B cell (primary cell): ENCODE results near the gene MAP7D1. TPM values are rescaled to one million over a fixed set of nuclear protein-coding genes. Genes with fewer than 3 reads are reported as not detected.

Experiments used
- ATAC-seq: fragments of 200-7000 bp; cut with Tn5 transposase; one replicate; pipeline ENCODE4 v1.10.0; 2021; ENCODE audit warnings: low read depth, mild to moderate bottlenecking, moderate number of reproducible peaks, moderate library complexity
- CTCF ChIA-PET: fragments of 350-600 bp; sonication (Branson Sonifier 250); formaldehyde crosslinking; loops from one replicate; lab custom pipeline; 2021; ENCODE audit warnings: antibody characterized with exemption, inconsistent platforms; lab: Charles Lee
- POLR2A ChIA-PET: fragments of 350-600 bp; sonication (Branson Sonifier 250); formaldehyde crosslinking; loops from one replicate; lab custom pipeline; 2021; ENCODE audit warnings: antibody characterized with exemption; lab: Charles Lee
- DNase-seq: peaks from one replicate; pipeline ENCODE4 v3.0.0; 2013
- H2AFZ ChIP-seq: 2 replicates; pipeline ENCODE4 v1.6.1; 2012; ENCODE audit warnings: mild to moderate bottlenecking, low read depth, low read length; ENCODE audit not compliant: insufficient read depth, poor library complexity, severe bottlenecking
- H3K27ac ChIP-seq, 2 donors: 1 replicate in 1 of 2; 2 replicates in 1 of 2; pipeline ENCODE4 v1.5.1; 2012 to 2013; ENCODE audit warnings: low read length in 2 of 2, mild to moderate bottlenecking in 2 of 2, moderate library complexity in 1 of 2
- H3K27me3 ChIP-seq, 4 experiments: fragments of 200-600 bp in 1 of 4; sonication (generic) in 1 of 4; replicated peaks in 1 of 4; 1 replicate in 2 of 4; 2 replicates in 2 of 4; pipeline versions ENCODE4 v1.6.1 to v1.7.0; 2013 to 2016; ENCODE audit warnings: low read length in 3 of 4, mild to moderate bottlenecking in 2 of 4, mixed read lengths in 1 of 4, moderate library complexity in 1 of 4; ENCODE audit not compliant: insufficient read depth in 4 of 4, control insufficient read depth in 3 of 4; ENCODE audit errors: control extremely low read depth in 1 of 4
- H3K36me3 ChIP-seq, 2 experiments: replicated peaks in 1 of 2; 1 replicate in 1 of 2; 2 replicates in 1 of 2; pipeline versions ENCODE4 v1.6.1 to v1.7.1; 2013; ENCODE audit warnings: low read length in 1 of 2; ENCODE audit not compliant: insufficient read depth in 2 of 2, control insufficient read depth in 1 of 2; ENCODE audit errors: control extremely low read depth in 1 of 2, extremely low read depth in 1 of 2
- H3K4me1 ChIP-seq, 2 donors: fragments of 200-600 bp in 1 of 2; sonication (generic) in 1 of 2; 1 replicate in 1 of 2; 2 replicates in 1 of 2; pipeline versions ENCODE4 v1.5.1 to v1.6.1; 2013 to 2017; ENCODE audit warnings: low read length in 2 of 2; ENCODE audit not compliant: control insufficient read depth in 2 of 2, insufficient read depth in 2 of 2
- H3K4me2 ChIP-seq: replicated peaks from 2 replicates; pipeline ENCODE3; 2012; ENCODE audit warnings: mild to moderate bottlenecking, low read depth, low read length; ENCODE audit not compliant: poor library complexity, severe bottlenecking
- H3K4me3 ChIP-seq, 5 experiments: fragments of 200-600 bp in 1 of 5; sonication (generic) in 1 of 5; 1 replicate in 3 of 5; 2 replicates in 2 of 5; pipeline versions ENCODE4 v1.5.1 to v1.7.0; 2011 to 2016; ENCODE audit warnings: low read length in 4 of 5, mild to moderate bottlenecking in 4 of 5, low read depth in 2 of 5, control low read depth in 1 of 5, moderate library complexity in 1 of 5; ENCODE audit not compliant: insufficient read depth in 1 of 5; ENCODE audit errors: control extremely low read depth in 1 of 5, extremely low read depth in 1 of 5
- H3K79me2 ChIP-seq: fragments of 200-600 bp; sonication (generic); one replicate; pipeline ENCODE4 v1.6.0; 2016; ENCODE audit warnings: low read length; ENCODE audit not compliant: control insufficient read depth, insufficient read depth
- H3K9ac ChIP-seq: fragments of 200-600 bp; sonication (generic); 2 replicates; pipeline ENCODE4 v1.6.1; 2017; ENCODE audit warnings: mild to moderate bottlenecking, low read length, moderate library complexity
- H3K9me3 ChIP-seq, 3 donors: one replicate each; pipeline versions ENCODE4 v1.6.1 to v1.7.1; 2013; ENCODE audit warnings: low read length in 2 of 3; ENCODE audit not compliant: control insufficient read depth in 2 of 3, insufficient read depth in 1 of 3; ENCODE audit errors: control extremely low read depth in 1 of 3
- H4K20me1 ChIP-seq: 2 replicates; pipeline ENCODE4 v1.6.0; 2012; ENCODE audit warnings: mild to moderate bottlenecking, low read length; ENCODE audit not compliant: insufficient read depth, control insufficient read depth, poor library complexity, severe bottlenecking
- H3K27ac Mint-ChIP-seq: one replicate; pipeline ENCODE4 v1.8.0; 2021; ENCODE audit warnings: mixed read lengths
- H3K27me3 Mint-ChIP-seq: one replicate; pipeline ENCODE4 v1.8.0; 2021; ENCODE audit warnings: mixed read lengths
- H3K4me1 Mint-ChIP-seq: one replicate; pipeline ENCODE4 v1.8.0; 2021; ENCODE audit warnings: mixed read lengths
- H3K4me3 Mint-ChIP-seq: one replicate; pipeline ENCODE4 v1.8.0; 2021; ENCODE audit warnings: mixed read lengths
- H3K9me3 Mint-ChIP-seq: one replicate; pipeline ENCODE4 v1.8.0; 2022; ENCODE audit warnings: mixed read lengths; ENCODE audit not compliant: insufficient read depth
- CTCF ChIP-seq: fragments of 200-600 bp; IDR thresholded peaks from one replicate; pipeline ENCODE4 v1.8.0; 2022; ENCODE audit warnings: antibody characterized with exemption, mild to moderate bottlenecking
- EZH2 ChIP-seq: IDR thresholded peaks from 2 replicates; pipeline ENCODE4 v1.6.1; 2012; ENCODE audit warnings: borderline replicate concordance, low read depth, mild to moderate bottlenecking, moderate library complexity, low read length; ENCODE audit not compliant: insufficient read depth, poor library complexity, severe bottlenecking
- WGBS: methylation state at CpG from one replicate; pipeline ENCODE4 v1.1.5; 2013; ENCODE audit warnings: missing lambda C conversion rate; ENCODE audit not compliant: insufficient coverage; 5-methylcytosine and 5-hydroxymethylcytosine counted together
- intact Hi-C: fragments of 100-400 bp; cut with micrococcal nuclease; formaldehyde crosslinking; loops from one replicate; pipeline ENCODE4 v1.10.0; 2022
- polyA plus RNA-seq: library from polyadenylated mRNA; depleted of rRNA; stranded (reverse); fragments of >200 nt; gene quantifications from 2 replicates; pipeline ENCODE4 v1.2.3, GENCODE V29; 2012
- total RNA-seq, 2 donors: library from RNA; stranded (reverse); fragments of 120-200 nt in 1 of 2; gene quantifications; 1 replicate in 1 of 2; 2 replicates in 1 of 2; pipeline versions ENCODE4 v1.2.3 to v1.2.4, GENCODE V29; 2013 to 2022

MAP7D1 gene
- total and polyA plus RNA-seq, 2 donors (not counting 1 experiment from before 2014, with no cell fraction given) = 44.2 to 65.2 TPM

DNA sequence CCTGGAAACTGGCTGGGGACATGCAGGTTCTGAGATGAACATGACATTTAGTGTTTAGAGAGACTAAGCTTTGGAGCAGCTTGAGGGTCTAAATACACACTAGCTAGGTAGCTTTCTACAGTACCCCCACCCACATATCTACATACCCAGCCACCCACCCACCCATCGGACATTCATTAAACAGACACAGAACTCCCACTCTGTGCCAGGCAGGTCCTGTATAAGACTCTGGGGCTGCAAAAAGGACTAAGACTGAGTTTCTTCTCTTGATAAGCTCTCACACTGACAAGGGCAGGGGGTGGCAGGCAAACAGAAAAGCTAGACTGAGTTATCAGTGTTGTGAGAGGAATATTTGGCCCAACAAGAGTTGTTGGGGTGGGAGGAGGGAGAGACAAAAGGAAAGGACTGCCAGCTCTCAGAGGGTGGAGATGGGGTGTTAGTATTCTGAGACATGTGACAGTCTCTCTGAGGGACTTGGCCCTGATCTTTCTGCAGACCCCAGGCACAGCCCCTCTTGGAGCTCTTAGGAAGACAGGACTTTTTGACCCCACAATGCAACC is 6.8 kb downstream of the MAP7D1 start:
- H3K79me2 ChIP-seq = peaks cover 100% of the 10 kb centered on the region
- 100% methylated on average over 1 of the region's 1 CpG for WGBS
- intact Hi-C loops = loop anchor here (1.0 kb wide), 1 partner anchor 12 kb away; no protein-coding TSS in a partner anchor

More for the DNA sequence above, 6.8 kb downstream of the MAP7D1 start:
- Mint-ChIP-seq H3K27me3 (no peaks in the 10 kb centered on the region), H3K4me3 (peak overlapping the region; percentile 81), H3K9me3 (no peaks in the 10 kb centered on the region), H3K4me1 (peaks cover 68% of the 10 kb centered on the region), H3K27ac (peak overlapping the region; percentile 94)
- Histone ChIP-seq H3K9me3 (no peaks in the 10 kb centered on the region), H3K9ac (peak overlapping the region; percentile 39), H3K27me3 (no peaks in the 10 kb centered on the region), H4K20me1 (peaks cover 13% of the 10 kb centered on the region), H3K27ac (peak overlapping the region; percentile 78 to 88), H3K4me2 (peak overlapping the region; percentile 75), H3K4me3 (no peak overlapping the region), H2AFZ (no peak overlapping the region), H3K36me3 (peaks cover 0 to 7% of the 10 kb centered on the region in 2 experiments), H3K4me1 (peaks cover 47 to 58% of the 10 kb centered on the region in 2 donors)
- POLR2A ChIA-PET = interaction anchor here (0.6 to 4.6 kb wide), 5 partner anchors 13 to 69 kb away, joined by 3 to 18 read pairs (median 4); partner anchors contain the start of gene TRAPPC3
- DNase-seq (no peak), ATAC-seq (no peak)
- TF ChIP-seq CTCF (no peak), EZH2 (no peak)
- CTCF ChIA-PET = interaction anchor here (0.6 to 7.2 kb wide), 9 partner anchors 9 to 259 kb away, joined by 3 to 63 read pairs (median 3); partner anchors contain the start of genes THRAP3 and TRAPPC3
